Activated T-cell treated with anti-CD3 and anti-CD28 coated beads, Interleukin-2, amount 50 U/mL, for 4 hours (primary cell): ENCODE results near the gene SLC29A2. TPM values are rescaled to one million over a fixed set of nuclear protein-coding genes. Genes with fewer than 3 reads are reported as not detected.
A peak's percentile ranks its signal among the peaks of the same experiment; 100 is the strongest.

ENCODE experiments used
- ATAC-seq, 2 donors: fragments of 200-7000 bp; cut with Tn5 transposase; one replicate each; pipeline ENCODE4 v1.10.0; 2021
- DNase-seq: peaks from one replicate; pipeline ENCODE4 v3.0.0-alpha.2; 2020
- H3K27me3 Mint-ChIP-seq: one replicate; pipeline ENCODE4 v1.8.0; 2021; ENCODE audit warnings: low read depth, mixed read lengths
- H3K36me3 Mint-ChIP-seq: one replicate; pipeline ENCODE4 v1.8.0; 2022; ENCODE audit warnings: mixed read lengths; ENCODE audit not compliant: insufficient read depth
- H3K4me1 Mint-ChIP-seq: one replicate; pipeline ENCODE4 v1.8.0; 2021; ENCODE audit warnings: low read depth, mixed read lengths
- H3K4me3 Mint-ChIP-seq: one replicate; pipeline ENCODE4 v1.8.0; 2021; ENCODE audit warnings: mild to moderate bottlenecking, moderate library complexity, mixed read lengths
- H3K9me3 Mint-ChIP-seq: one replicate; pipeline ENCODE4 v1.8.0; 2021; ENCODE audit warnings: mixed read lengths
- total RNA-seq, 3 donors: library from RNA; stranded (reverse); gene quantifications; one replicate each; pipeline ENCODE4 v1.2.1, GENCODE V29; 2021

SLC29A2 gene
- total RNA-seq, 3 donors from 2014 or later, result 10.5 to 15.7 (median 11.4) TPM

- no peak for ATAC-seq
- H3K4me1 Mint-ChIP-seq, result peaks cover 42% of the 10 kb centered on the region
- H3K27me3 Mint-ChIP-seq, result no peaks in the 10 kb centered on the region
- H3K36me3 Mint-ChIP-seq, result peaks cover 11% of the 10 kb centered on the region
- H3K4me3 Mint-ChIP-seq, result peak overlapping the region; percentile 96
- no peaks in the 10 kb centered on the region for H3K9me3 Mint-ChIP-seq
- no peak for DNase-seq
Observed at GRCh38 chr11:66346476-66347424, 24.8 kb downstream of the SLC29A2 start.

- peak overlapping the region; percentile 96 for H3K4me3 Mint-ChIP-seq
- peaks cover 42% of the 10 kb centered on the region for H3K4me1 Mint-ChIP-seq
- H3K9me3 Mint-ChIP-seq, result no peaks in the 10 kb centered on the region
- no peaks in the 10 kb centered on the region for H3K27me3 Mint-ChIP-seq
- DNase-seq, result no peak
- ATAC-seq, result peak; percentile 5 to 6
- H3K36me3 Mint-ChIP-seq, result peaks cover 22% of the 10 kb centered on the region
Observed at GRCh38 chr11:66345316-66345649, 26.3 kb downstream of the SLC29A2 start.

DNA sequence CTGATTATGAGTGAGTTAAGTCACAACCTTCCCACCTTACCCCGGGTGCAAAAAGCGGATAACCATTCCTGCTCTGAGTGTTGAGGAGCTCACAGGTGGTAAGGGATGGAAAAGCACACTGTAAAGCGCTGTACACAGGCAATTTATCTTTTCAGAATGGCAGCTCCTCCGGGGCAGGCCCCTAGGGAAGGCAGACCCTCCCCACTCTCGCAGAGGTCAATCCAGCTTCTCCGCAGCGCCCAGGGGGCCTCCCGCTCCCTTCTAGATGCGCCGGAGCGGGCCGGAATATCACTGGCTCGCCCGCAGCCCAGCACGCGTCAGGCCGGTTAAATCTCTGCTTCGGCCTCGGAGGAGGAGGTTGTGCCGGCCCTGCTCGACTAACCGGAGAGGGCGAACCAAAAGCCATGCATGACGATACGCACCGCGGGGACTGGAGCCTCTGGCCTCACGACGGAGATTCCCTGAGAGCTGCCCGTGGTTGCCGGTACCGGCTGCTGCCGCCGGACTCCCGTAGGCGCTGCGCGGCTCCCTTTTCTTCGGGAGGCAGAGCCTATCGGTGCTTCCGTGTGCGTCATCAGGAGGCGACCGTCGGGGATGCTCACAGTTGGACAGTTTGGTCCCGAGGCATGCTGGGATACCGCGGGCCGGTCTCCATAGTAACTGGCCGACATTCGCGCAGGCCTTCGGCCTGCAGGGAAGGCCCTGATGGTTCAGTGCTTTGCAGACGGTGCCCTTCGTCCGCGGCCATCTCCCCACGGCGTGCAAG is 26.8 kb downstream of the SLC29A2 start, which contains the start of gene BRMS1:
BRMS1 (minus strand) TSS at position 555 of the 766 bp plus-strand sequence. CDS start 2,870 bp downstream, outside the sequence.
- peak within 1 kb of the TSS; percentile 96 for H3K4me3 Mint-ChIP-seq
- ATAC-seq (peak; percentile 73 to 75), DNase-seq (peak; percentile 94)
- H3K36me3 Mint-ChIP-seq, result peaks cover 24% of the 10 kb centered on the region
- peaks cover 42% of the 10 kb centered on the region for H3K4me1 Mint-ChIP-seq
- no peaks in the 10 kb centered on the region for H3K9me3 Mint-ChIP-seq
- no peaks in the 10 kb centered on the region for H3K27me3 Mint-ChIP-seq

- H3K4me1 Mint-ChIP-seq, result peaks cover 37% of the 10 kb centered on the region
- no peaks in the 10 kb centered on the region for H3K9me3 Mint-ChIP-seq
- DNase-seq, result no peak
- no peaks in the 10 kb centered on the region for H3K27me3 Mint-ChIP-seq
- no peak for ATAC-seq
- peak overlapping the region; percentile 96 for H3K4me3 Mint-ChIP-seq
- H3K36me3 Mint-ChIP-seq, result peaks cover 29% of the 10 kb centered on the region
Observed at GRCh38 chr11:66343176-66343575, 28.4 kb downstream of the SLC29A2 start.

DNA sequence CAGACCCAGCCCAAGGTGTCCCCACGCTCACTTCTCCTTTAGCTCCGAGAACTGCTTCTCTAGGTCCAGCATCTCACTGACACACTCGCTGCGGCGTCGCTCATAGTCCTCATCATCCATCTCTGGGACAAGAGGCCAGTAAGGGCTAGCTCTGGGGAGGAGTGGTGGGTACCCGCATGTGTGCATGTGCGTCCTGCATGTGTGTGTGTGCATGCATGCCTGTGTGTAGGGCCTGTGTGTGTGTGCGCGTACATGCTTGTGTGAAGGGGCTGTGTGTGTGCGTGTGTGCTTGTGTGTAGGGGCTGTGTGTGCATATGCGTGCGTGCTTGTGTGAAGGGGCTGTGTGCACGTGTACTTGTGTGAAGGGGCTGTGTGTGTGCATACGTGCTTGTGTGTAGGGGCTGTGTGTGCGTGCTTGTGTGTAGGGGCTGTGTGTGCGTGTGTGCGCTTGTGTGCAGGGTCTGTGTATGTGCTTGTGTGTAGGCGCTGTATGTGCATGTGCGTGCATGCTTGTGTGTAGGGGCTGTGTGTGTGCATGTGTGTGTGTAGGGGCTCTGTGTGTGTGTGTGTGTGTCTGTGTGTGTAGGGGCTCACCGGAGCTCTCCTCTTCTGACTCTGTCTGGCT is 29.9 kb downstream of the SLC29A2 start:
- Mint-ChIP-seq H3K4me3 (no peak overlapping the region), H3K4me1 (peaks cover 41% of the 10 kb centered on the region), H3K36me3 (peaks cover 31% of the 10 kb centered on the region), H3K27me3 (no peaks in the 10 kb centered on the region), H3K9me3 (no peaks in the 10 kb centered on the region)
- no peak for ATAC-seq
- DNase-seq, result no peak

- ATAC-seq, result no peak
- no peaks in the 10 kb centered on the region for H3K27me3 Mint-ChIP-seq
- DNase-seq, result no peak
- H3K4me3 Mint-ChIP-seq, result no peak overlapping the region
- H3K9me3 Mint-ChIP-seq, result no peaks in the 10 kb centered on the region
- H3K36me3 Mint-ChIP-seq, result peaks cover 31% of the 10 kb centered on the region
- peaks cover 42% of the 10 kb centered on the region for H3K4me1 Mint-ChIP-seq
Observed at GRCh38 chr11:66340596-66341501, 30.7 kb downstream of the SLC29A2 start.

DNA sequence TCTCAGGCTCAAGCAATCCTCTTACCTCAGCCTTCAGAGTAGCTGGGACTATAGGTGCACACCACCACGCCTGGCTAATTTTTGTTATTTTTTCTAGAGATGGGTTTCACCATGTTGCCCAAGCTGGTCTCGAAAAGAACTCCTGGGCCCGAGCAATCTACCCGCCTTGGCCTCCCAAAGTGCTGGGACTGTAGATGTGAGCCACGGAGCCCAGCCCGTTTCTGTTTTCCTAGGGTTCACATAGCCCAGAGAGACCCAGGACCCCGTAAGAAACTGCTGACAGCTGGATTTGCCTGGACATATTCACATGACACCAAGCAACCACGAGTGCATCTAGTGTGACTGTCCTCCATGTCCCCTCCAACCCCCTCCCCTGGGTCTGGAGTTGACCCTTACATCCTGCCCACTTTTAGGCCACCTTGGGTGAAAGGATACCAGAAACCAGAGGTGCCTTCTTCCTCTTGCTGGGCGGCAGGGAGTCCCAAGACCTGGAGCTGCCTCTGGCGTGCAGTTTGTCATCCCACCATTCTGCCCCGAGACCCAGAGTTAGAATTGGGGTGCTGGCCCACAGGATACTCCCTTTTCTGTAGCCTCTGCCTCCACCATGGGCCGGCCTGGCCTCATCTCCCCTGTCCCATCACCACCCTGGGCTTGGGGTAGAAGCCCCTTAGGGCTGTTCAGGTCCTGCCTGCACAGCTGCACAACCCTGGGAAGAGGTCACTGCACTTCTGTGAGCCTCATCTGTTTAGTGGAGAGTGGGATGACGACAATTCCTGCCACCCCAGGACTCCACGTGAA is 31.7 kb downstream of the SLC29A2 start:
- Mint-ChIP-seq H3K36me3 (peaks cover 31% of the 10 kb centered on the region), H3K4me3 (no peak overlapping the region), H3K27me3 (no peaks in the 10 kb centered on the region), H3K4me1 (peaks cover 39% of the 10 kb centered on the region), H3K9me3 (no peaks in the 10 kb centered on the region)
- DNase-seq (no peak), ATAC-seq (no peak)

- Mint-ChIP-seq H3K4me1 (peaks cover 36% of the 10 kb centered on the region), H3K9me3 (no peaks in the 10 kb centered on the region), H3K4me3 (no peak overlapping the region), H3K36me3 (peaks cover 31% of the 10 kb centered on the region), H3K27me3 (no peaks in the 10 kb centered on the region)
- ATAC-seq (no peak), DNase-seq (no peak)
Observed at GRCh38 chr11:66339162-66339675, 32.3 kb downstream of the SLC29A2 start.

- Mint-ChIP-seq H3K27me3 (no peaks in the 10 kb centered on the region), H3K36me3 (peaks cover 31% of the 10 kb centered on the region), H3K9me3 (no peaks in the 10 kb centered on the region), H3K4me3 (no peak overlapping the region), H3K4me1 (peaks cover 29% of the 10 kb centered on the region)
- no peak for ATAC-seq
- DNase-seq, result no peak
Observed at GRCh38 chr11:66338276-66339161, 33.0 kb downstream of the SLC29A2 start.

DNA sequence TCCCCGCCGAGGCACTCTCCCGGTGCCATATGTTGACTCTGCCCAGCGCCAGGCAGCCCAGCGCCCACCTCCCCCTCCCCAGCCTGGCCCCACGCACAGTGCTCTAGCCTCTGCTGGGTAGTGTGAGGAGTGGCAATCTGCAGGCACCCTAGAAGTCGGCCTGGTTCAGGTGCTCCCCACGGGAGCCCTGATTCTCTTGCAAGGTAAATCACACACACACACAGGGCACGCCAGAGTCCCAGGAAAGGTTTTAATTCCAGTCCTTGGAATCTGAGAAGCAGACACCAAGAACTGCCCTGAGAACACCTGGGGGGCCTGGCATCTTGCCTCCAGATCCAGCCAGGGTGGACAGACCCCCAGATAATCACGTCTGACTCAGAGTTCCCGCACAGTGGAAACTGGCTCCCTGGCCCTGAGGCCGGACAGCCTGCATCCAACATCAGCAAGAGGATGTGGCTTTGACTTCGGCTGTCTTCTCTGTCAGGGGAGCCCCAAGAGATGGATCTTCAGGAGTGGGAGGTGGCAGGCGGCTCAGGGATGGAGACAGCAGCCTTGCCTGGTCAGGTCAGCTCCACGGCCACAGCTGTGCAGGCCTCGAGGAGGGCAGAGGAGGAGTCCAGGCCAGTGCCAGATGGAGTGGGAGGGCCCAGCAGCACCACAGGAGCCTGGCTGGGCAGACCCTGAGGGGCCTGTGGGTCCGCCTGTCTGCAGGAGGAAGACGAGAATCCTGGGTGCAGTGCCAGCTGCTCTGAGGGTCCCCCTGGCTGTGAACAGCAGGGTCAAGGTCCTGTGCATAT is 34.3 kb downstream of the SLC29A2 start:
- Mint-ChIP-seq H3K4me3 (peak overlapping the region; percentile 80), H3K9me3 (no peaks in the 10 kb centered on the region), H3K27me3 (no peaks in the 10 kb centered on the region), H3K36me3 (peaks cover 25% of the 10 kb centered on the region), H3K4me1 (peaks cover 20% of the 10 kb centered on the region)
- DNase-seq, result no peak
- no peak for ATAC-seq

- H3K27me3 Mint-ChIP-seq, result no peaks in the 10 kb centered on the region
- ATAC-seq, result peak; percentile 80 to 85
- H3K9me3 Mint-ChIP-seq, result no peaks in the 10 kb centered on the region
- DNase-seq, result no peak
- H3K4me3 Mint-ChIP-seq, result peak within 1 kb of the TSS; percentile 80
- H3K4me1 Mint-ChIP-seq, result peaks cover 20% of the 10 kb centered on the region
- peaks cover 18% of the 10 kb centered on the region for H3K36me3 Mint-ChIP-seq
Observed at GRCh38 chr11:66336234-66337102, 35.1 kb downstream of the SLC29A2 start, which contains the start of gene RIN1. Gene RIN1 (minus strand): TSS chr11:66336434. CDS start chr11:66336402, 32 bp downstream.
